Natural killer cell (primary cell): ENCODE measurements around the gene ZFAND3. TPM values are rescaled to one million over a fixed set of nuclear protein-coding genes. Genes with fewer than 3 reads are reported as not detected.

ENCODE experiments used
- ATAC-seq, 3 donors: fragments of 150-1000 bp in 2 of 3; fragments of 200-7000 bp in 1 of 3; cut with Tn5 transposase; 1 replicate in 1 of 3; 2 replicates in 2 of 3; pipeline ENCODE4 v1.10.0; 2021; ENCODE audit warnings: mild to moderate bottlenecking in 2 of 3, moderate library complexity in 2 of 3
- DNase-seq, 2 donors: peaks; one replicate each; pipeline versions ENCODE4 v3.0.0 to v3.0.0-alpha.2; 2013 to 2021; ENCODE audit warnings: mixed read lengths in 1 of 2
- H3K27ac ChIP-seq: one replicate; pipeline ENCODE4 v1.5.1; 2013; ENCODE audit warnings: mild to moderate bottlenecking, low read length
- H3K27me3 ChIP-seq: one replicate; pipeline ENCODE4 v1.6.1; 2013; ENCODE audit warnings: low read length; ENCODE audit not compliant: control insufficient read depth, insufficient read depth
- H3K36me3 ChIP-seq: one replicate; pipeline ENCODE4 v1.6.1; 2013; ENCODE audit warnings: low read length; ENCODE audit not compliant: control insufficient read depth, insufficient read depth
- H3K4me1 ChIP-seq: one replicate; pipeline ENCODE4 v1.6.1; 2013; ENCODE audit warnings: low read length; ENCODE audit not compliant: control insufficient read depth, insufficient read depth
- H3K4me3 ChIP-seq: one replicate; pipeline ENCODE4 v1.5.1; 2013; ENCODE audit warnings: low read length
- H3K9me3 ChIP-seq: one replicate; pipeline ENCODE4 v1.6.1; 2013; ENCODE audit warnings: low read length; ENCODE audit not compliant: control insufficient read depth, insufficient read depth
- H3K27ac Mint-ChIP-seq, 2 donors: one replicate each; pipeline ENCODE4 v1.8.0; 2022; ENCODE audit warnings: mild to moderate bottlenecking in 2 of 2, mixed read lengths in 2 of 2, moderate library complexity in 1 of 2
- H3K27me3 Mint-ChIP-seq, 2 donors: one replicate each; pipeline ENCODE4 v1.8.0; 2022; ENCODE audit warnings: low read depth in 2 of 2, mixed read lengths in 2 of 2
- H3K36me3 Mint-ChIP-seq: one replicate; pipeline ENCODE4 v1.8.0; 2022; ENCODE audit warnings: mixed read lengths
- H3K4me1 Mint-ChIP-seq, 2 donors: one replicate each; pipeline ENCODE4 v1.8.0; 2022; ENCODE audit warnings: mixed read lengths in 2 of 2
- H3K4me3 Mint-ChIP-seq: one replicate; pipeline ENCODE4 v1.8.0; 2022; ENCODE audit warnings: mild to moderate bottlenecking, moderate library complexity, mixed read lengths
- H3K9me3 Mint-ChIP-seq, 2 donors: one replicate each; pipeline ENCODE4 v1.8.0; 2022; ENCODE audit warnings: mixed read lengths in 2 of 2
- CTCF ChIP-seq: fragments of 200-600 bp; IDR thresholded peaks from one replicate; pipeline ENCODE4 v1.8.0; 2022; ENCODE audit warnings: antibody characterized with exemption
- WGBS: methylation state at CpG from one replicate; pipeline ENCODE4 v1.1.7; 2013; ENCODE audit warnings: missing lambda C conversion rate; ENCODE audit not compliant: insufficient coverage; 5-methylcytosine and 5-hydroxymethylcytosine counted together
- intact Hi-C: fragments of 100-400 bp; cut with micrococcal nuclease; formaldehyde crosslinking; loops from one replicate; pipeline ENCODE4 v1.14.2; 2022
- total RNA-seq, 4 donors: library from RNA; stranded (reverse); fragments of 120-200 nt in 1 of 4; gene quantifications; one replicate each; pipeline versions ENCODE4 v1.2.3 to v1.2.4, GENCODE V29; 2013 to 2022

ZFAND3 gene
- total RNA-seq, 3 donors from 2014 or later (not counting 1 experiment from before 2014, with no cell fraction given) = 87.7 to 97.4 (median 90.1) TPM

DNA sequence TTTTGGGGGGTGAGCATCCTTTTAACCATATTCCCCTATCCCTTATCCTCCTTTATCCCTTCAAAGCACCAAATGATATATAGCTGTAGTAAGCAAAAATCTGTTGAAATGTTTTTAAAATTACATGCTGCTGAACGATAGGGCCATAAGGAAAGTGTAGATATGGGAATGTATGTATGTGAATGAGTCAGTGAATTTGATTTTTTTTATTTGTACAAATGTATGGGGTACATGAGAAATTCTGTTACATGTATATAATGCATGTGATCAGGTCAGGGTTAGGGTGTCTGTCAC is 327.2 kb downstream of the ZFAND3 start:
- peak overlapping the region; percentile 1 to 3 for H3K27ac Mint-ChIP-seq
- Histone ChIP-seq H3K36me3 (peaks cover 7% of the 10 kb centered on the region), H3K27me3 (no peaks in the 10 kb centered on the region), H3K9me3 (no peaks in the 10 kb centered on the region), H3K4me3 (no peak overlapping the region), H3K27ac (no peak overlapping the region), H3K4me1 (no peaks in the 10 kb centered on the region)
- no peak for TF ChIP-seq CTCF
- peaks cover 53 to 67% of the 10 kb centered on the region in 2 donors for H3K4me1 Mint-ChIP-seq
- DNase-seq (no peak), ATAC-seq (no peak)
- 100% methylated on average over 1 of the region's 1 CpG for WGBS
- H3K9me3 Mint-ChIP-seq = no peaks in the 10 kb centered on the region
- no peaks in the 10 kb centered on the region for H3K36me3 Mint-ChIP-seq
- intact Hi-C loops = no loop called here
- no peak overlapping the region for H3K4me3 Mint-ChIP-seq
- no peaks in the 10 kb centered on the region for H3K27me3 Mint-ChIP-seq

DNA sequence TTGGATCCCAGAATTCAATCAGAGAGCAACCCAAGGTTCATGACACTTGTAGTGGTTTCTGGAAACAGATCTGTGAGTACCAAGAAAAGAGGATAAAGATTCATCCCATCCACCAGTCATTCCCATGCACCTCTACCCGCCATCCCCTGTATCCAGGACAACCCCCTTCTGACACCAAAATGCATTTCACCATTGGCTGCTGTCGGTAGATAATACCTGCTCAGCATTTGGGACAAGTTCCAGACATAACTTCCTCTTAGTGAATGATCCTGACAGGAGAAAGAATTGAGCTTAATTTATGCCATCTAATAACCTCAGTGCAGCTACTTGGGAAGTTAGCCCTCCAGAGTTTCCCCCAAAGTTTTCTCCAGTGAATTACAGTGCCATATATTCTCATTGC is 329.1 kb downstream of the ZFAND3 start:
- ATAC-seq (no peak), DNase-seq (no peak)
- peaks cover 11% of the 10 kb centered on the region for H3K36me3 ChIP-seq
- intact Hi-C loops = no loop called here
- Mint-ChIP-seq H3K4me1 (peaks cover 50 to 58% of the 10 kb centered on the region in 2 donors), H3K27ac (peak overlapping the region in 1 of 2 donors; percentile 37), H3K27me3 (no peaks in the 10 kb centered on the region), H3K36me3 (no peaks in the 10 kb centered on the region), H3K4me3 (no peak overlapping the region), H3K9me3 (no peaks in the 10 kb centered on the region)
- no peaks in the 10 kb centered on the region for H3K4me1 ChIP-seq
- no peaks in the 10 kb centered on the region for H3K9me3 ChIP-seq
- no peaks in the 10 kb centered on the region for H3K27me3 ChIP-seq
- no peak overlapping the region for H3K27ac ChIP-seq
- H3K4me3 ChIP-seq = no peak overlapping the region
- 80% methylated on average over 2 of the region's 2 CpGs for WGBS
- no peak for TF ChIP-seq CTCF

DNA sequence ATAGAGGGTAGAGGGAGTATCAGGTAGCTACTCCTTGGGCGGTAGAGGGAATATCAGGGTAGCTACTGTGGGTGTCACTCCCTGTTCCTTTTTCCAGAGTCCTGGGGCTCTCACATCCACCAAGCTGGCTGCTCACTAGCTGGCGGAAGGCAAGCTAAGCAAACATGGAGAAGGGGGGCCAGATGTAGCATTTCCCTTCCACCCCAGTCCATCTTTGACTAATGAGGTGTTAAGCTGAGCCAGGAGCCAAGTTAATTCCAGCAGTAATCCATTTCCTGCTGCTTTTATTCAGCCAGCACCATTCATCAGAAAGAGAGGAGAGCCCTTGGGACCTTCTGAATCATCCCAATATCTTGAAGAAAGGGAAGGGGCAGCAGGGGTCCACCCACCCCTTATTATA is 330.0 kb downstream of the ZFAND3 start:
- Mint-ChIP-seq H3K36me3 (no peaks in the 10 kb centered on the region), H3K4me3 (no peak overlapping the region), H3K4me1 (peaks cover 46 to 50% of the 10 kb centered on the region in 2 donors), H3K27ac (peak overlapping the region; percentile 37 to 39), H3K9me3 (no peaks in the 10 kb centered on the region), H3K27me3 (no peaks in the 10 kb centered on the region)
- 94% methylated on average over 2 of the region's 2 CpGs for WGBS
- intact Hi-C loops = no loop called here
- DNase-seq (no peak), ATAC-seq (no peak)
- H3K4me3 ChIP-seq = no peak overlapping the region
- TF ChIP-seq CTCF = no peak
- H3K27ac ChIP-seq = no peak overlapping the region
- no peaks in the 10 kb centered on the region for H3K9me3 ChIP-seq
- H3K36me3 ChIP-seq = peaks cover 11% of the 10 kb centered on the region
- H3K4me1 ChIP-seq = peaks cover 1% of the 10 kb centered on the region
- no peaks in the 10 kb centered on the region for H3K27me3 ChIP-seq

- ATAC-seq = no peak
- peak overlapping the region in 1 of 2 donors; percentile 50 for H3K27ac Mint-ChIP-seq
Measured at GRCh38 chr6:38150021-38150420, 330.5 kb downstream of the ZFAND3 start.

More at GRCh38 chr6:38150021-38150420, 330.5 kb downstream of the ZFAND3 start:
- H3K4me3 ChIP-seq = no peak overlapping the region
- no peaks in the 10 kb centered on the region for H3K9me3 ChIP-seq
- TF ChIP-seq CTCF = no peak
- H3K4me1 Mint-ChIP-seq = peaks cover 48 to 53% of the 10 kb centered on the region in 2 donors
- no peak overlapping the region for H3K27ac ChIP-seq
- H3K4me3 Mint-ChIP-seq = no peak overlapping the region
- 99% methylated on average over 3 of the region's 3 CpGs for WGBS
- peaks cover 6% of the 10 kb centered on the region for H3K4me1 ChIP-seq
- DNase-seq = no peak
- intact Hi-C loops = no loop called here
- H3K36me3 Mint-ChIP-seq = no peaks in the 10 kb centered on the region
- no peaks in the 10 kb centered on the region for H3K27me3 Mint-ChIP-seq
- H3K27me3 ChIP-seq = no peaks in the 10 kb centered on the region
- H3K36me3 ChIP-seq = peaks cover 12% of the 10 kb centered on the region
- H3K9me3 Mint-ChIP-seq = no peaks in the 10 kb centered on the region
